Caco-2 (cell line): Measurements from ENCODE around the gene SMCO4. TPM values are rescaled to one million over a fixed set of nuclear protein-coding genes. Genes with fewer than 3 reads are reported as not detected.

Experiments
- BruUV-seq: library from RNA; stranded (reverse); fragments of 400-500 nt; replicated peaks from 2 replicates; lab custom pipeline; 2021; lab: Mats Ljungman, UMichigan
- CTCF ChIA-PET: fragments of 300-600 bp; sonication (Branson Sonifier 250); formaldehyde crosslinking; loops from one replicate; lab custom pipeline; 2022; ENCODE audit warnings: antibody characterized with exemption; lab: Charles Lee
- POLR2A ChIA-PET: fragments of 300-600 bp; sonication (Branson Sonifier 250); formaldehyde crosslinking; loops from one replicate; lab custom pipeline; 2022; ENCODE audit warnings: antibody characterized with exemption; lab: Charles Lee
- DNase-seq, 2 experiments: peaks; one replicate each; pipeline versions ENCODE4 v3.0.0 to v3.0.0-alpha.2; 2020 to 2022
- H3K27me3 ChIP-seq: replicated peaks from 2 replicates; pipeline ENCODE4 v1.6.0; 2011; ENCODE audit warnings: low read length; ENCODE audit not compliant: control insufficient read depth, insufficient read depth
- H3K36me3 ChIP-seq: 2 replicates; pipeline ENCODE4 v1.5.1; 2011; ENCODE audit warnings: low read length; ENCODE audit not compliant: control insufficient read depth, insufficient read depth
- H3K4me1 ChIP-seq: fragments of 250-450 bp; sonication (Bioruptor Pico); 2 replicates; pipeline ENCODE4 v1.5.1; 2020; ENCODE audit warnings: mild to moderate bottlenecking
- H3K4me3 ChIP-seq: 2 replicates; pipeline ENCODE4 v1.5.1; 2011; ENCODE audit warnings: low read depth, mild to moderate bottlenecking, control low read depth, low read length
- H3K9me3 ChIP-seq: fragments of 250-450 bp; sonication (Bioruptor Pico); 2 replicates; pipeline ENCODE4 v1.5.1; 2020; ENCODE audit warnings: mild to moderate bottlenecking, moderate library complexity
- H3K27ac Mint-ChIP-seq: one replicate; pipeline ENCODE4 v1.8.0; 2022; ENCODE audit warnings: mixed read lengths; ENCODE audit not compliant: unreplicated experiment
- H3K27me3 Mint-ChIP-seq: one replicate; pipeline ENCODE4 v1.8.0; 2022; ENCODE audit warnings: mixed read lengths; ENCODE audit not compliant: insufficient read depth, unreplicated experiment
- H3K36me3 Mint-ChIP-seq: one replicate; pipeline ENCODE4 v1.8.0; 2022; ENCODE audit warnings: mild to moderate bottlenecking, mixed read lengths; ENCODE audit not compliant: insufficient read depth, unreplicated experiment
- H3K4me1 Mint-ChIP-seq: one replicate; pipeline ENCODE4 v1.8.0; 2022; ENCODE audit warnings: low read depth, mixed read lengths; ENCODE audit not compliant: unreplicated experiment
- H3K4me3 Mint-ChIP-seq: one replicate; pipeline ENCODE4 v1.8.0; 2022; ENCODE audit warnings: mild to moderate bottlenecking, moderate library complexity, mixed read lengths; ENCODE audit not compliant: unreplicated experiment
- H3K9me3 Mint-ChIP-seq: one replicate; pipeline ENCODE4 v1.8.0; 2022; ENCODE audit warnings: mixed read lengths; ENCODE audit not compliant: unreplicated experiment
- intact Hi-C: fragments of 100-400 bp; cut with micrococcal nuclease; formaldehyde crosslinking; loops from one replicate; pipeline ENCODE4 v1.10.0; 2022; ENCODE audit not compliant: unreplicated experiment
- total RNA-seq: library from RNA; stranded (reverse); gene quantifications from 2 replicates; pipeline ENCODE4 v1.2.3, GENCODE V29; 2022
- TF ChIP-seq, protein P1 (sequence below), 2 experiments: fragments of 200-600 bp in 1 of 2; IDR thresholded peaks; 1 replicate in 1 of 2; 2 replicates in 1 of 2; pipeline versions ENCODE4 v1.5.1 to v1.8.0; 2011 to 2022; ENCODE audit warnings: antibody characterized with exemption in 1 of 2, control low read depth in 1 of 2, inconsistent platforms in 1 of 2, low read depth in 1 of 2, low read length in 1 of 2, mild to moderate bottlenecking in 1 of 2, moderate library complexity in 1 of 2; ENCODE audit not compliant: insufficient read depth in 1 of 2, severe bottlenecking in 1 of 2, unreplicated experiment in 1 of 2

Gene SMCO4
- total RNA-seq, 1 experiment from 2014 or later = 46.3 TPM

DNA sequence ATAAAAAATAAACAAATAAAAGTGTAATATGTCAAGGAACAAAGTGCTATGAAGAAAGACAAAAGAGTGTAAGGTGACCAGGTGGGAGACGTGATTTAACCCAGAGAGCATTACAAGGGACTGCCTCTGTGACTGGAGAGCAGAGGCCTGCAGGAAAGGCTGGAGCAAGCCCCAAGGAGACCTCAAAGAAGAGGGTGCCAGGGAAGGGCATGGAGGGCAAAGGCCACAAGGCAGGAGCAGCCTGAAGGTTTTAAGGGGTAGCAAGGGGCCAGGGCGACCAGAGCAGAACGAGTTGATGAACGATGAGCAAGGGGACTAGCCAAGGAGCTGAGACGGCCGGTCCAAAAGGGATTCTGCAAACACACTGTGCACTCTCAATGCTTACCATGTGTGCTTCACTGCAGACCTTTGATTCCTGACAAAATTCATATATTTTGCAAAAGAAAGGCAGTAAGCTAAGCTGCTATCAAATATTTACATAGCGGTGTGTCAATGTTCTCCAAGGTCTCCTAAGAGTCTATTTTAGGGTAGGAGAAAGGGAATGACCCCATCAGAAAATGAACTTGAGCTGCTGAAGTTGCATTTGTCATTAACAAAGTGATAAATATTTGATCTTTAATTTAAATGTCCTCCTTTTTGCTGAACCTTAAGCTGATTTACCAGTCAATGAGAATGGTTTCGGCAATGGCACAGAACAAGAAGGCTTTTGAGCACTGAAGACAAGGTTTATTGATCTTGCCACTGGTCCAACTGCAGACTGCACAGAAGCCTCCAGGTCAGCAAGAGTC is 50.5 kb downstream of the SMCO4 start:
- Histone ChIP-seq H3K4me1 (peaks cover 22% of the 10 kb centered on the region), H3K27me3 (no peaks in the 10 kb centered on the region), H3K9me3 (no peaks in the 10 kb centered on the region), H3K4me3 (no peak overlapping the region), H3K36me3 (peaks cover 1% of the 10 kb centered on the region; the same call in 1 of the 2 replicates)
- peaks cover 5% of the 10 kb centered on the region for H3K36me3 Mint-ChIP-seq
- H3K9me3 Mint-ChIP-seq = no peaks in the 10 kb centered on the region
- no peaks in the 10 kb centered on the region for H3K27me3 Mint-ChIP-seq
- TF ChIP-seq, protein P1, sequence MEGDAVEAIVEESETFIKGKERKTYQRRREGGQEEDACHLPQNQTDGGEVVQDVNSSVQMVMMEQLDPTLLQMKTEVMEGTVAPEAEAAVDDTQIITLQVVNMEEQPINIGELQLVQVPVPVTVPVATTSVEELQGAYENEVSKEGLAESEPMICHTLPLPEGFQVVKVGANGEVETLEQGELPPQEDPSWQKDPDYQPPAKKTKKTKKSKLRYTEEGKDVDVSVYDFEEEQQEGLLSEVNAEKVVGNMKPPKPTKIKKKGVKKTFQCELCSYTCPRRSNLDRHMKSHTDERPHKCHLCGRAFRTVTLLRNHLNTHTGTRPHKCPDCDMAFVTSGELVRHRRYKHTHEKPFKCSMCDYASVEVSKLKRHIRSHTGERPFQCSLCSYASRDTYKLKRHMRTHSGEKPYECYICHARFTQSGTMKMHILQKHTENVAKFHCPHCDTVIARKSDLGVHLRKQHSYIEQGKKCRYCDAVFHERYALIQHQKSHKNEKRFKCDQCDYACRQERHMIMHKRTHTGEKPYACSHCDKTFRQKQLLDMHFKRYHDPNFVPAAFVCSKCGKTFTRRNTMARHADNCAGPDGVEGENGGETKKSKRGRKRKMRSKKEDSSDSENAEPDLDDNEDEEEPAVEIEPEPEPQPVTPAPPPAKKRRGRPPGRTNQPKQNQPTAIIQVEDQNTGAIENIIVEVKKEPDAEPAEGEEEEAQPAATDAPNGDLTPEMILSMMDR (IDR thresholded peaks at IDR 0.05; ENCODE audit: insufficient read depth in 1 of 2, low read depth in 1 of 2, low read length in 1 of 2, severe bottlenecking in 1 of 2, unreplicated experiment in 1 of 2) = no peak
- ChIA-PET POLR2A (no interaction called here), CTCF (no interaction called here)
- peaks cover 39% of the 10 kb centered on the region for H3K4me1 Mint-ChIP-seq
- intact Hi-C loops = loop anchor here (5.0 kb wide), 1 partner anchor 120 kb away; no protein-coding TSS in a partner anchor
- no peak overlapping the region for H3K4me3 Mint-ChIP-seq
- H3K27ac Mint-ChIP-seq = peak overlapping the region; percentile 18
- DNase-seq = no peak
- BruUV-seq = no TSS peak

- Histone ChIP-seq H3K36me3 (peaks cover 1% of the 10 kb centered on the region; the same call in 1 of the 2 replicates), H3K9me3 (no peaks in the 10 kb centered on the region), H3K4me1 (peaks cover 29% of the 10 kb centered on the region), H3K4me3 (no peak overlapping the region), H3K27me3 (no peaks in the 10 kb centered on the region)
- H3K4me3 Mint-ChIP-seq = no peak overlapping the region
- TF ChIP-seq, protein P1 (IDR thresholded peaks at IDR 0.05; ENCODE audit: insufficient read depth in 1 of 2, low read depth in 1 of 2, low read length in 1 of 2, severe bottlenecking in 1 of 2, unreplicated experiment in 1 of 2) = no peak
- H3K27ac Mint-ChIP-seq = peak overlapping the region; percentile 12
- no peak for DNase-seq
- ChIA-PET POLR2A (no interaction called here), CTCF (no interaction called here)
- BruUV-seq = no TSS peak
- H3K36me3 Mint-ChIP-seq = peaks cover 5% of the 10 kb centered on the region
- no peaks in the 10 kb centered on the region for H3K9me3 Mint-ChIP-seq
- H3K4me1 Mint-ChIP-seq = peaks cover 39% of the 10 kb centered on the region
- intact Hi-C loops = loop anchor here (5.0 kb wide), 1 partner anchor 120 kb away; no protein-coding TSS in a partner anchor
- H3K27me3 Mint-ChIP-seq = no peaks in the 10 kb centered on the region
Measured at GRCh38 chr11:93491973-93492372, 51.2 kb downstream of the SMCO4 start.

DNA sequence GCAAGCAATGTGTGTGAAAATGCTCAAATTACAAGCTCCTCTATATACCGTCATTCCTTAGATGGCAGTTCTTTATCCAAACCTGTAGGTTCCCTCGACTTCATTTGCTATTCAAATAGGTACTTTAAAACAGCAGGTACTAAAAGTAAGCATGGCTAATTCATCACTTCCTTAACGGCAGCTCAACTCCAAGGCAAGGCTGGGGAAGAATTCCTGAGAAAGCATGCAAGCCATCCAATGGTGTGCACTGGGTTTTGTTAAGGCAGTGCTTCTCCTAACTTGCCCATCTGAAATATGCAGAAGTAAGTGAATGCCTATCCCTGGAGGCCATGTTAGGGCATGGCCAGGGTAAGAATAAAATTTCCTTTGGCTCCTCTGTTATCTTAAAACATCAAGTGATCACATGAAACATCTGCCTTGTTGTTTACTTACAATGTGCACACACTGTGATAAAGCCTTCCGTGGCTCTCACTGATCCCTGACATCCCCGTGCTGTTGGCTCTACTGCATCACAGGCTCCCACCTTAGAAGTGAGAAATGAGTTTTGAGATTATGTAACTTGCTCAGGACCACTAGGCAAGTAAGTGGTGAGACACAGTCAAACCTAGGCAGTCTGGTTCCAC is 52.1 kb downstream of the SMCO4 start:
- ChIA-PET POLR2A (no interaction called here), CTCF (no interaction called here)
- H3K36me3 Mint-ChIP-seq = peaks cover 5% of the 10 kb centered on the region
- H3K9me3 ChIP-seq = no peaks in the 10 kb centered on the region
- no peaks in the 10 kb centered on the region for H3K9me3 Mint-ChIP-seq
- H3K4me1 ChIP-seq = peaks cover 32% of the 10 kb centered on the region
- no peak overlapping the region for H3K27ac Mint-ChIP-seq
- TF ChIP-seq, protein P1 (IDR thresholded peaks at IDR 0.05; ENCODE audit: insufficient read depth in 1 of 2, low read depth in 1 of 2, low read length in 1 of 2, severe bottlenecking in 1 of 2, unreplicated experiment in 1 of 2) = no peak
- H3K4me1 Mint-ChIP-seq = peaks cover 39% of the 10 kb centered on the region
- H3K27me3 Mint-ChIP-seq = no peaks in the 10 kb centered on the region
- intact Hi-C loops = loop anchor here (5.0 kb wide), 1 partner anchor 121 kb away; no protein-coding TSS in a partner anchor
- no peak for DNase-seq
- H3K36me3 ChIP-seq = peaks cover 1% of the 10 kb centered on the region; the same call in 1 of the 2 replicates
- no TSS peak for BruUV-seq
- no peak overlapping the region for H3K4me3 ChIP-seq
- no peaks in the 10 kb centered on the region for H3K27me3 ChIP-seq
- no peak overlapping the region for H3K4me3 Mint-ChIP-seq
